ENCODE results near the gene ALDOA.
A peak's percentile ranks its signal among the peaks of the same experiment; 100 is the strongest.

Gene ALDOA

DNA sequence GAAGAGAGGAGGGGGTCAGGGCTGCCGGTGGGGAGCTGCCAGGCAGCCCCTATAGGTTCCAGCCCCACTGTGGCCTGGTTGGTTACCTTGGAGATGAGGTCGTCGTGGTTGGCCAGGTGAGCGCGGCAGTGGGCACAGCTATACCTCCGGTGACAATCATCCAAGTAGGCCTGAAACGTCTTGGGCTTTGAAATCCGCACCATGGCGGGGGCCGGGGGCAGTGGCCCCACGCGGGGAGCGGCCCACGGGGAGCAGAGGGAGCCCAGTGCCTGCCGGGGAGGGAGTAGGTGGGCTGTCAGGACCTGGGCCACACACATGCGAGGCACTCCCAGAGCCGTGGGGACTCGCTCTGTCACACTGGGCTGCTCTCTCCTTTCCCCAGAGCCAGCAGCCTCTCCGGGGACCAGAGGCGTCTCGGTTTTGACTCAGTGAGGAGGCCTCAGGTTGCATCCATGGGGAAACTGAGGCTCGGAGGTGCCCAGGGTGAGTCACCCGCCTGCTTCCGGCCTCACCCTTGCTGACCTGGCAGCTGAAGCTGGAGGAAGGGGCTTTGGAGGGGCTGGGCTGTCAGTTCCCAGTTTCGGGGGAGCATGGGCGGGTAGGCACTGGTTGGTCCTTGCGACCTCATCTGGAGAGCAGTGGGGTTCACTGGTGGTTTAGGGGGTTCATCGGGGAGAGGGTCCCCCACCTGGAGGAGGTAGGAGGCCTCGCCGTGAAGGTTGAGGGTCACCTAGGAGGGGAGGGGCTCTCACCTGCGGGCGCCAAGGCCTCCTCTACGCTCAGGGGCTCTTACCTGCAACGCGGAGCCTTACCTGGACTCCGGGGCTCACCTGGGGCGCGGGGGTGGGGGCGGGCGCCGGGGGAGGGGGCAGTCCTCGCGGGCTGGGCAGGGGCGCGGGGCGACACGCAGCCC, 29.9 kb downstream of the ALDOA start:
- H3K27me3 ChIP-seq (ENCODE audit: control insufficient read depth, low read length): no peaks in the 10 kb centered on the region
- H3F3A ChIP-seq (ENCODE audit: control insufficient read depth, insufficient read depth): peaks cover 13% of the 10 kb centered on the region
- TF ChIP-seq EZH2phosphoT487 (IDR thresholded peaks at IDR 0.05; ENCODE audit: borderline replicate concordance, low read length) (no peak), CTCF (IDR thresholded peaks at IDR 0.05; ENCODE audit: low read depth, low read length, poor library complexity, severe bottlenecking) (no peak)
- H3K4me1 ChIP-seq (ENCODE audit: control insufficient read depth, low read length): peaks cover 54% of the 10 kb centered on the region
- no peak overlapping the region for H3K27ac ChIP-seq (ENCODE audit: low read depth, low read length)
- H3K79me2 ChIP-seq (ENCODE audit: control insufficient read depth, low read length): no peaks in the 10 kb centered on the region
- H3K9me2 ChIP-seq (replicated peaks; ENCODE audit: control insufficient read depth, low read length): no peaks in the 10 kb centered on the region
- H3K4me3 ChIP-seq (ENCODE audit: low read length): peak overlapping the region; percentile 71
- H3K9me3 ChIP-seq (ENCODE audit: control insufficient read depth, insufficient read depth, low read length): peaks cover 22% of the 10 kb centered on the region
- H3K4me2 ChIP-seq (ENCODE audit: low read length): peak overlapping the region; percentile 96
- H4K20me1 ChIP-seq (ENCODE audit: control insufficient read depth, insufficient read depth, low read depth, low read length): no peaks in the 10 kb centered on the region
- peaks cover 15% of the 10 kb centered on the region for H3K36me3 ChIP-seq (ENCODE audit: control insufficient read depth, low read length)

GRCh38 chr16:30096105-30096861, 30.7 kb downstream of the ALDOA start, which contains the start of gene YPEL3:
Gene YPEL3, minus strand, starts transcription at chr16:30096213. Its CDS starts 731 bp downstream, at chr16:30095482.
- peaks cover 46% of the 10 kb centered on the region for H3K4me1 ChIP-seq (ENCODE audit: control insufficient read depth, low read length)
- H3K36me3 ChIP-seq (ENCODE audit: control insufficient read depth, low read length): peaks cover 15% of the 10 kb centered on the region
- H3K4me3 ChIP-seq (ENCODE audit: low read length): peak within 1 kb of the TSS; percentile 81
- peak within 1 kb of the TSS; percentile 68 for H3K27ac ChIP-seq (ENCODE audit: low read depth, low read length)
- H3K79me2 ChIP-seq (ENCODE audit: control insufficient read depth, low read length): no peaks in the 10 kb centered on the region
- TF ChIP-seq EZH2phosphoT487 (IDR thresholded peaks at IDR 0.05; ENCODE audit: borderline replicate concordance, low read length): no peak
- no peaks in the 10 kb centered on the region for H3K27me3 ChIP-seq (ENCODE audit: control insufficient read depth, low read length)
- H3F3A ChIP-seq (ENCODE audit: control insufficient read depth, insufficient read depth): peaks cover 13% of the 10 kb centered on the region
- no peaks in the 10 kb centered on the region for H3K9me2 ChIP-seq (replicated peaks; ENCODE audit: control insufficient read depth, low read length)
- peaks cover 22% of the 10 kb centered on the region for H3K9me3 ChIP-seq (ENCODE audit: control insufficient read depth, insufficient read depth, low read length)
- H4K20me1 ChIP-seq (ENCODE audit: control insufficient read depth, insufficient read depth, low read depth, low read length): no peaks in the 10 kb centered on the region
- peak within 1 kb of the TSS; percentile 96 for H3K4me2 ChIP-seq (ENCODE audit: low read length)

GRCh38 chr16:30096862-30097563, 31.5 kb downstream of the ALDOA start:
- Histone ChIP-seq H3K9me2 (replicated peaks; ENCODE audit: control insufficient read depth, low read length) (no peaks in the 10 kb centered on the region), H3K79me2 (ENCODE audit: control insufficient read depth, low read length) (no peaks in the 10 kb centered on the region), H3K4me1 (ENCODE audit: control insufficient read depth, low read length) (peaks cover 41% of the 10 kb centered on the region), H3F3A (ENCODE audit: control insufficient read depth, insufficient read depth) (peaks cover 13% of the 10 kb centered on the region), H3K4me2 (ENCODE audit: low read length) (peak overlapping the region; percentile 96), H4K20me1 (ENCODE audit: control insufficient read depth, insufficient read depth, low read depth, low read length) (no peaks in the 10 kb centered on the region), H3K36me3 (ENCODE audit: control insufficient read depth, low read length) (peaks cover 15% of the 10 kb centered on the region), H3K27ac (ENCODE audit: low read depth, low read length) (peak overlapping the region; percentile 68), H3K4me3 (ENCODE audit: low read length) (peak overlapping the region; percentile 81), H3K9me3 (ENCODE audit: control insufficient read depth, insufficient read depth, low read length) (peaks cover 22% of the 10 kb centered on the region), H3K27me3 (ENCODE audit: control insufficient read depth, low read length) (no peaks in the 10 kb centered on the region)
- TF ChIP-seq EZH2phosphoT487 (IDR thresholded peaks at IDR 0.05; ENCODE audit: borderline replicate concordance, low read length) (no peak), CTCF (IDR thresholded peaks at IDR 0.05; ENCODE audit: low read depth, low read length, poor library complexity, severe bottlenecking) (no peak)

Data from DOHH2 (cell line).